NCI-H2171 treated with DMSO at 0.1 percent for 48 hours (cell line): ENCODE data around the gene OR11H12.
"Not testable (repeated sequence)": the region's sequence is repeated elsewhere in the genome, so short reads cannot be mapped to it uniquely, and the experiment has no call there.

ENCODE experiments used
- DNase-seq: peaks from one replicate; lab custom pipeline; 2025; lab: John Stamatoyannopoulos, UW

OR11H12 gene

GRCh38 chr14:18600817-18601216, at the start of gene OR11H12:
OR11H12 (plus strand) TSS chr14:18601117; CDS start chr14:18601117, 0 bp downstream.
- not testable (repeated sequence) for DNase-seq

- DNase-seq: not testable (repeated sequence)
These were observed 18.0 kb upstream of the OR11H12 start for GRCh38 chr14:18582908-18583307.

GRCh38 chr14:18626610-18627213, 25.8 kb downstream of the OR11H12 start:
- not testable (repeated sequence) for DNase-seq

GRCh38 chr14:18636066-18636465, 35.1 kb downstream of the OR11H12 start:
- DNase-seq: not testable (repeated sequence)

GRCh38 chr14:18638032-18638431, 37.1 kb downstream of the OR11H12 start:
- DNase-seq: not testable (repeated sequence)

- DNase-seq: not testable (repeated sequence)
These were observed 37.9 kb downstream of the OR11H12 start for GRCh38 chr14:18638785-18639184.

GRCh38 chr14:18646075-18646730, 45.3 kb downstream of the OR11H12 start:
- not testable (repeated sequence) for DNase-seq
